ENCODE results near the gene GJA3. TPM values are rescaled to one million over a fixed set of nuclear protein-coding genes. Genes with fewer than 3 reads are reported as not detected.
A peak's percentile ranks its signal among the peaks of the same experiment; 100 is the strongest.

The GJA3 gene
- total RNA-seq, 1 donor = under 0.01 TPM

- Histone ChIP-seq H3K27ac (ENCODE audit: low read depth, low read length) (peak overlapping the region; percentile 1), H3K36me3 (ENCODE audit: insufficient read depth, low read length) (no peaks in the 10 kb centered on the region)
- no peak for TF ChIP-seq CTCF (IDR thresholded peaks at IDR 0.05; ENCODE audit: extremely low read depth, low read depth, low read length)
Observed at GRCh38 chr13:20175406-20175794, 14.5 kb upstream of the GJA3 start.

GRCh38 chr13:20174656-20175405 is 14.0 kb upstream of the GJA3 start:
- peak overlapping the region; percentile 77 for H3K4me2 ChIP-seq (ENCODE audit: insufficient read depth, low read length)
- peak; percentile 97 for DNase-seq (ENCODE audit: insufficient read length, low spot score, missing footprints)
- H3K27me3 ChIP-seq (ENCODE audit: insufficient read depth, low read length) = peaks cover 51% of the 10 kb centered on the region
- TF ChIP-seq CTCF (IDR thresholded peaks at IDR 0.05; ENCODE audit: extremely low read depth, low read depth, low read length) = no peak
- no peaks in the 10 kb centered on the region for H3K79me2 ChIP-seq (ENCODE audit: insufficient read depth, low read length)
- no peaks in the 10 kb centered on the region for H4K20me1 ChIP-seq (ENCODE audit: insufficient read depth, low read length)
- H3K36me3 ChIP-seq (ENCODE audit: insufficient read depth, low read length) = no peaks in the 10 kb centered on the region
- H3K9me3 ChIP-seq (ENCODE audit: low read depth, low read length) = no peaks in the 10 kb centered on the region
- peak overlapping the region; percentile 52 for H3K4me3 ChIP-seq (ENCODE audit: insufficient read depth, low read length)
- peaks cover 10% of the 10 kb centered on the region for H3K4me1 ChIP-seq (ENCODE audit: insufficient read depth, low read length)
- peak overlapping the region; percentile 1 for H3K27ac ChIP-seq (ENCODE audit: low read depth, low read length)
- H2AFZ ChIP-seq (ENCODE audit: low read length) = peak overlapping the region; percentile 30

More at GRCh38 chr13:20175406-20175794, 14.5 kb upstream of the GJA3 start:
- Histone ChIP-seq H3K79me2 (ENCODE audit: insufficient read depth, low read length) (no peaks in the 10 kb centered on the region), H2AFZ (ENCODE audit: low read length) (peak overlapping the region; percentile 30), H3K4me3 (ENCODE audit: insufficient read depth, low read length) (peak overlapping the region; percentile 52), H4K20me1 (ENCODE audit: insufficient read depth, low read length) (no peaks in the 10 kb centered on the region), H3K27me3 (ENCODE audit: insufficient read depth, low read length) (peaks cover 50% of the 10 kb centered on the region), H3K4me1 (ENCODE audit: insufficient read depth, low read length) (peaks cover 10% of the 10 kb centered on the region), H3K9me3 (ENCODE audit: low read depth, low read length) (no peaks in the 10 kb centered on the region), H3K4me2 (ENCODE audit: insufficient read depth, low read length) (peak overlapping the region; percentile 77)
- DNase-seq (ENCODE audit: insufficient read length, low spot score, missing footprints) = no peak

GRCh38 chr13:20173116-20173746 is 12.4 kb upstream of the GJA3 start:
- Histone ChIP-seq H3K27me3 (ENCODE audit: insufficient read depth, low read length) (peaks cover 38% of the 10 kb centered on the region), H3K9me3 (ENCODE audit: low read depth, low read length) (no peaks in the 10 kb centered on the region), H3K4me3 (ENCODE audit: insufficient read depth, low read length) (no peak overlapping the region), H3K27ac (ENCODE audit: low read depth, low read length) (no peak overlapping the region), H3K4me1 (ENCODE audit: insufficient read depth, low read length) (peaks cover 10% of the 10 kb centered on the region), H4K20me1 (ENCODE audit: insufficient read depth, low read length) (no peaks in the 10 kb centered on the region), H3K4me2 (ENCODE audit: insufficient read depth, low read length) (no peak overlapping the region), H3K36me3 (ENCODE audit: insufficient read depth, low read length) (no peaks in the 10 kb centered on the region), H2AFZ (ENCODE audit: low read length) (no peak overlapping the region), H3K79me2 (ENCODE audit: insufficient read depth, low read length) (no peaks in the 10 kb centered on the region)
- TF ChIP-seq CTCF (IDR thresholded peaks at IDR 0.05; ENCODE audit: extremely low read depth, low read depth, low read length) = no peak
- no peak for DNase-seq (ENCODE audit: insufficient read length, low spot score, missing footprints)

- Histone ChIP-seq H3K4me1 (ENCODE audit: insufficient read depth, low read length) (peaks cover 10% of the 10 kb centered on the region), H4K20me1 (ENCODE audit: insufficient read depth, low read length) (no peaks in the 10 kb centered on the region), H3K4me2 (ENCODE audit: insufficient read depth, low read length) (no peak overlapping the region), H2AFZ (ENCODE audit: low read length) (no peak overlapping the region), H3K27ac (ENCODE audit: low read depth, low read length) (no peak overlapping the region), H3K79me2 (ENCODE audit: insufficient read depth, low read length) (no peaks in the 10 kb centered on the region), H3K27me3 (ENCODE audit: insufficient read depth, low read length) (peaks cover 36% of the 10 kb centered on the region), H3K9me3 (ENCODE audit: low read depth, low read length) (no peaks in the 10 kb centered on the region), H3K36me3 (ENCODE audit: insufficient read depth, low read length) (no peaks in the 10 kb centered on the region), H3K4me3 (ENCODE audit: insufficient read depth, low read length) (no peak overlapping the region)
- no peak for DNase-seq (ENCODE audit: insufficient read length, low spot score, missing footprints)
- TF ChIP-seq CTCF (IDR thresholded peaks at IDR 0.05; ENCODE audit: extremely low read depth, low read depth, low read length) = no peak
Observed at GRCh38 chr13:20171364-20171763, 10.5 kb upstream of the GJA3 start.
